GM06990 (cell line): ENCODE results near the gene ZNF93.
A peak's percentile ranks its signal among the peaks of the same experiment; 100 is the strongest.
"Not testable (repeated sequence)": the region's sequence is repeated elsewhere in the genome, so short reads cannot be mapped to it uniquely, and the experiment has no call there.

ENCODE experiments used
- DNase-seq: peaks from one replicate; pipeline ENCODE4 v3.0.0-alpha.2; 2011; ENCODE audit not compliant: insufficient read length; ENCODE audit errors: extremely low read depth
- H3K27me3 ChIP-seq: replicated peaks from 2 replicates; pipeline ENCODE4 v1.6.0; 2011; ENCODE audit warnings: low read length; ENCODE audit not compliant: control insufficient read depth, insufficient read depth
- H3K36me3 ChIP-seq: 2 replicates; pipeline ENCODE4 v1.5.1; 2011; ENCODE audit warnings: low read length; ENCODE audit not compliant: control insufficient read depth, insufficient read depth
- H3K4me3 ChIP-seq: replicated peaks from 2 replicates; pipeline ENCODE4 v1.5.1; 2011; ENCODE audit warnings: low read depth, mild to moderate bottlenecking, control low read depth, low read length
- CTCF ChIP-seq: IDR thresholded peaks from 2 replicates; pipeline ENCODE4 v1.5.1; 2011; ENCODE audit warnings: low read length, control low read depth, mild to moderate bottlenecking, inconsistent platforms; ENCODE audit not compliant: insufficient read depth, poor library complexity, severe bottlenecking

Gene ZNF93

GRCh38 chr19:19900139-19900728 lies 512 bp upstream of the ZNF93 start:
- H3K27me3 ChIP-seq = no peaks in the 10 kb centered on the region
- peak overlapping the region; percentile 74 for H3K4me3 ChIP-seq
- DNase-seq = no peak
- no peak for TF ChIP-seq CTCF
- peaks cover 1% of the 10 kb centered on the region for H3K36me3 ChIP-seq

- H3K27me3 ChIP-seq, H3K36me3 ChIP-seq, H3K4me3 ChIP-seq, DNase-seq: not testable (repeated sequence)
Measured at GRCh38 chr19:19907551-19907950, 6.8 kb downstream of the ZNF93 start.

- TF ChIP-seq CTCF = no peak
- Histone ChIP-seq H3K4me3 (no peak overlapping the region), H3K27me3 (no peaks in the 10 kb centered on the region), H3K36me3 (peaks cover 2% of the 10 kb centered on the region)
- no peak for DNase-seq
Measured at GRCh38 chr19:19909654-19910053, 8.9 kb downstream of the ZNF93 start.

- DNase-seq = no peak
- Histone ChIP-seq H3K27me3 (no peaks in the 10 kb centered on the region), H3K36me3 (peaks cover 2% of the 10 kb centered on the region; the same call in 1 of the 2 replicates), H3K4me3 (no peak overlapping the region)
- no peak for TF ChIP-seq CTCF
Measured at GRCh38 chr19:19911150-19911549, 10.4 kb downstream of the ZNF93 start.

- Histone ChIP-seq H3K27me3 (no peaks in the 10 kb centered on the region), H3K4me3 (no peak overlapping the region), H3K36me3 (peaks cover 2% of the 10 kb centered on the region; the same call in 1 of the 2 replicates)
- DNase-seq = no peak
- no peak for TF ChIP-seq CTCF
Measured at GRCh38 chr19:19914596-19914995, 13.8 kb downstream of the ZNF93 start.

- DNase-seq, H3K36me3 ChIP-seq, H3K4me3 ChIP-seq, H3K27me3 ChIP-seq: not testable (repeated sequence)
Measured at GRCh38 chr19:19930417-19930816, 29.7 kb downstream of the ZNF93 start.

GRCh38 chr19:19933432-19934314 lies 32.9 kb downstream of the ZNF93 start:
- not testable (repeated sequence) for H3K36me3 ChIP-seq, DNase-seq, H3K27me3 ChIP-seq, H3K4me3 ChIP-seq
